Hematopoietic multipotent progenitor cell treated with erythropoietin and hydrocortisone succinate and interleukin-3 and kit ligand, for 4 days (in vitro differentiated cells): Measurements from ENCODE around the gene SLC25A34.

Source experiments
- DNase-seq: peaks from one replicate; pipeline ENCODE4 v3.0.0-alpha.2; 2015

Gene SLC25A34

DNA sequence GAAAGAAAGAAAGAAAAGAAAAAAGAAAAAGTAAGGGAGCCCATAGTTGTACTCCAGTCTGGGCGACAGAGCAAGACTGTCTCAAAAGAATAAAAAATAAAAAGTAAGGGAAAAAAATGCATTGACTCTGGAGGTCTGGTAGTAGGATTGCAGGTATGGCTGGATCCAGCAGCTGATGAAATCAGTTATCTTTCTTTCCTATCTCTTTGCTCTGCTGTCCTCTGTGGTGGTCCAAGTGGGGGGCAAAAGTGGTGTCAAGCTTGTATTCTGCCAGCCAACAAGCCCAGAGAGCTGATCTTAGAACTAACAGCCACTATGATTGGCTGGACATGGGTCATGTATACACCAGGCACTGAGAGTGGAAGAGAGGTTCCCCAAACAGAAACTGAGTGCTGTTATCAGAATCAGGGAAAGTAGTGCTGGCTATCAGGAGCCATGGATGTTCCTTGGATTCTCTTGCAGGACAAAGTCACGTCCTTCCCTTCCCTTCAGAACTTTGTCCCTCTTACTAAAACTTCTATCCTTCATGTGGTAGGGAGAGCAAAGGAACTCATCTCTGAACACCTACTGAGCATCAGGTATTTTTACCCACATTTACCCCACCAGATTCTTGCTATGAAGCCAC is 19.1 kb downstream of the SLC25A34 start:
- no peak for DNase-seq

DNA sequence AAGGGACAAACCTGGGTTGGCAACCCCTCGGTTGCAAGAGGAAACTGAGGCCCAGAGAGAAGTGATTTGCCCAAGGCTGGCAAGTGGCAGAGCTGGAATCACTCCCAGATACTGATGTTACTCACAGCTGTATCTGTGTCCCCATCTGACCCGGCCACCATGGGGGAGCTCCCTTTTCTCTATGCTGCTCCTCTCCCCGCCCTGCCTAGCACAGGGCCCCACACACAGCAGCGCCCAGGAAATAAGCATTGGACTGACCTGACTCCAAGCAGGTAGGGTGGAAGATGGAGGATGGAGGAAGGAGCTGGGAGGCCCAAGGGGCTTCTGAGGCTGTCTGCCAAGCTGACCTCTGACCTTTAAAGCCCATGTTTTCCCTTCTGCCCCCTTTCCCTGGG is 19.6 kb downstream of the SLC25A34 start:
- no peak for DNase-seq

DNA sequence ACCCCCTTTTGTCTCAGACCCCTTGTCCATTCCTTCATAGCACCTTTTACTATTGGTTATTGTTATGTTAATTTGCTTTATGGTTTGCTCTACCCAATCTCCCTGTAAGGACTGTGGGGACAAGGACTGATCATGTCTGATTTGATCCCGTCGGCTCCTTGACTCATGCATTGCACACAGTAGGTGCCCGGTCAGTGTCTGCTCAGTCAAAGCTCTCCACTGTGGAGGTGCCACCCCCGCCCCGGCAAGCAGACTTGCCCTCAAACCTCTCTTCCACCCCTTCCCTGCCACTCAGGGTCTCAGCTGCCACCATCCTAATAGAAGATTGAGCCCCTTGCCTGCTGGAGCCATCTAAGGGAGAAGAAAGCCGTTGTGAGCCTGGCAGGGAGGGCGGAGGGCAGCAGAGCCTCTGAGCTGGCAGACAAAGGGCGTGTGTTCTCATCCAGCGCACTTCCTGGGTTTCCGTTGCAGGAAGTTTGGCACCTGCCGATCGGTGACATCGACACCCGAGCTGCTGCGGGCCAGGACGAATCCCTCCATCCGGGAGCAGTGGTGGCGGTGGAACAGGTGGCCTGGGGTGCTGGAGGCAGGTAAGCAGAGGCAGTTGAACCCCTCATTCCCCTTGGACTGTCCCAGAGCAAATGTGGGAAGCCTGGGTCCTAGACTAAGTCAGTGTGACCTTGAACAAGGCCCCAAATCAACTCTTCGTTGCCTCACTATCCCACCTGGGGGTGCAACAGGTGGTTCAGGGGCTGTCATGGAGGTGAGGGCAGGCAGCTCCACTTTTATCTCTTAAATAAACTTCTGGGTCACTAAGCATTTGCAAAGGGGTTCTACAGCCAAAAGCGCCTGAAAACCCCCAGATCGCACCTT is 20.3 kb downstream of the SLC25A34 start:
- no peak for DNase-seq

DNA sequence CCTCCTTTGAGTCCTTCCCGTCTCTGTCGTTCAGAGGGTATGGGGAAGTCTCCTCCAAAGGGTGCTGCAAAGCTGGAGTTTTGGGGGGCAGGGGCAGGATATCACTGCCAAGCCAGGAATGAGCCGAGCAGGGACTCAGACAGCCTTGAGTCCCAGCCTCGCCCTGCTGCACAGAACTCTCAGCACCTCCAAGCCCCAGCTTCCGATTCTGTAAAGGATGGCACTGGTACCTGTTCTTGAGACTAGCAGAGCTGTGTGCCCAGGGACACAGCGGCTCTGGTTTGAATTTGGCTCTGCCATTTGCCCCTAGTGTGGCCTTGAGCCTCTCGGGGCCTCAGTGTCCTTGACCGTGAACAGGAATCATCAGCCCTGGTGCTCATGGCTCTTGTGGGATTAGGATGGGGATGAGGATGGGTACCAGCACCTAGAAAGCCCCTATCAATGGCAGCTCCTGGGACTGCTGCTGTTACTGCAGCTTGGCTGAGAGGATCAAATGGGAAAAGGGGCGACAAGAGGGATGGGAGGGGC is 21.0 kb downstream of the SLC25A34 start:
- DNase-seq, result no peak

DNA sequence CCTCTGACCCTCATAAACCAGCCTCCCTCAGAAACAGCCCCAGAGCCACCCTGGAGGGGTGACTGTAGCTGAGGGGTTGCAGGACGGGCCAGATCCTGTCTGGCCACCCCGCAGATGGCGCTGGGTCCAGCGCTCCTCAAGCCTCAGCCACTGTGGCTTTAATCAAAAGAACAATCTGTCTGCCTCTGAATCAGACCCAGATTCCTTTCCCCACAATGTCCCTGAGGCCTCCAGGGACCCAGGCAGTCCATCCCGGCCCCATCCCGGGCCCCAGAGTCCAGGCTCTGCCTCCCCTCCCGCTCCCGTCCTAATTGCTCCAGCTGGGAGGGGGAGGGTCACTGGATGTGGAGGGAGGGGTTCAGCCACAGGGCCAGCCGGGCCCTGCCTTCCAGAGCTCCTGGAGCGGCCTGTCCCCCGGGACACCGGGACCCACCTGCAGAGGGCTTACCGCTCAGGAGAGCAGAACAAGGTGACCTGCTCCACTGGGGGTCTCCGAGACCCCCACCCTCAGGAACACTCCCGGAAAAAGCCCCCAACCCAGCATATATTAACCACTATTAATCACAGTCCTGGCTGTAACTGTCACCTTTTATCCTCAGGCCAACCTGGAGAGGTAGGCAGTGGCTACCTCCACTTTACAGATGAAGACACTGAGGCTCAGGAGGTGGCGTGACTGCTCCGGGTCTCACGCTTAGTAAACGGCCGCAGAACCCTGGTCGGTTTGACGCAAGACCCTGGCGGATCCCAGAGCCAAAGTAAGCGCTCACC is 21.7 kb downstream of the SLC25A34 start:
- no peak for DNase-seq

DNA sequence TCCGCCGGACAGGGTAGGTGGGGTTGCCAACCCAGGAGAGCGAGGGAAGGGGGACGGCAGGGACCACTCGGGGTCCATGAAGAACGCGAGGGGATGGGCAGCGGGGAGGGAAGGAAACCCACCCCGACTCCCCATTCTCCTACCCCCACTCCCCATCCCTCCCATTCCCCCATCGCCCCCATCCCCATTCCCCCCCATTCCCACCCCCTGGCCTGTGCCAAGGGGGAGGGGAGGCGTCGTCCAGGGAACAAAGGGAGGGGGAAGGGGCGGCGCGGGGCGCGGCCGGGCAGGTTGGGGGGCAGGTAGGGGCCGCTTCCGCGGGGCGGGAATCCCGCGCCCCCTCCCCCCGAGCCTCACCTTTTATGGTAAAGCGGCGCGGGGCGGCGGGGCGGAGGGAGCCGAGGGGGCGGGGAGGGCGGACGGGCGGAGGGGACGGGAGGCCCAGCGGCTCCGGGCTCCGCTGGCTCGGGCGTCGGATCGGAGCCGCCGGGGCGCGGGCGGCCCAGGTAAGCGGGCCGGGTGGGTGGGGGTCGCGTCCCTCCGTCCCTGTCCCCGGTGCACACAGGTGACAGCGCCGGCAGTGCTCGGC is 22.4 kb downstream of the SLC25A34 start, which contains the start of gene FBLIM1:
FBLIM1 (plus strand) TSS at position 453 of the 589 bp plus-strand sequence. CDS start 6,189 bp downstream, outside the sequence.
- DNase-seq, result no peak

DNA sequence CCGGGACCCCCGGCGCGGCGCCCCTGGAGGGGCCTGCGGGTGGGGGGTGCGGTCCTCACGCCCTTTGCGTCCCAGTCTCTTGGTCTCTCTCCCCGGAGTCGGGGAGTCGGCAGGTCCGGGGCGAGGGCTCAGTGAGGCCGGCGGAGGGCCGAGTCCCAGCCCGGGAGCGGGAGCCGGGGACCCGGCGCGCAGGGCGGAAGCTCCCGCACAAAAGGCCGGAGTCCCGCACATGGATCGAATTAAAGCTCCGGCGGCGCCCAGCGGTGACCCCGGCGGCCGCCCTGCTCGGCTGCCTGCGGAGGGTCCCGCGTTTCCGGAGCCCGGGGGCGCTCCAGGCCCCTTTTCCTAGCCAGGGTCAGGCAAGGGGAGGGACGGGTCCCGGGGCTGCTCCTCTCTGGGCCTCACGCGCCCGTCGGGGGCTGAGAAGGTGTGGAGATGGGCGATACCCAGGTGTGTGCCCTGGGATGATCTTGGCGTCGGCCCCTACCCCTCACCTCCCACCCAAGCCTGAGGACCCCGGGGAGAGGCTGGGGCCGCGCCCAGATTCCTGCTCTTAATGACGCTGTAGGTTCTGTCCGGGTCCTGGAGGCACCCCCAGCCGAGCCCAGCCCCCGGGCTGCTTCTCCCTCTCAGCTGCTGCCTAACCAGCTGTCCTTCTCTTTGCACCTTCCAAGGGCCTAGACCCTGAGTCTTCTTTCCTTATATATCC is 23.0 kb downstream of the SLC25A34 start:
- DNase-seq, result no peak

DNA sequence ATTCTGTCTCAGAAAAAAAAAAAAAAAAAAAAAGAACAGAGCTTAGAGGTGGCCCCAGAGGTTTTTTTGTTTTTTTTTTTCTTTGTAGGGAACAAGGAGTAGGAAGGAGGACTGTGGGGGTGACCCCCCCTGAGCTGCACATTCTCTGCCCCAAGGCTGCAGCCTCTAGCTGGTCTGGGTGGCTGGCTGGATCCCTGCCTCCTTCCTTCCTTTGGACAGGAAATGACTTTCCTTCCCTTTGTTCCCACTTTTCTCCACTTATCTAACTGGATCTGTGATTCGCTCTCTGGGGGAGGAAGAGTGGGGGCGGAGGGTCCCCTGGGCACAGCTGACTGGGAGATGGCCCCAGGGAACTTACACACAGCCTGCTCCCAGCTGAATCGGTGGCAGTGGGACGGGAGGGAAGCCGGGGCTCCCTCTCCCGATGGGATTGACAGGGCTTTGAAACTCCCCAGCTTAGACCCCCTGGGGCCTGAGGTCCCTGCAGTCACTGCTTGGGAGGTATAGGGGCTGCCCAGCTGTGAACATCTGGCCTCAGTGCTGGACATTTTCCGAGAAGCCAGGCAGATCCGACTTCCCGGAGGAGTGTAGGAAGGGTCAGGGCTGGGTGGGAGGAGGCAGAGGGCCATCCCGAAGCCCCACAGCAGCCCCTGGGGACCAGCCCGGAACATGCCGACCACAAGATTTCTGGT is 24.6 kb downstream of the SLC25A34 start:
- DNase-seq, result no peak

DNA sequence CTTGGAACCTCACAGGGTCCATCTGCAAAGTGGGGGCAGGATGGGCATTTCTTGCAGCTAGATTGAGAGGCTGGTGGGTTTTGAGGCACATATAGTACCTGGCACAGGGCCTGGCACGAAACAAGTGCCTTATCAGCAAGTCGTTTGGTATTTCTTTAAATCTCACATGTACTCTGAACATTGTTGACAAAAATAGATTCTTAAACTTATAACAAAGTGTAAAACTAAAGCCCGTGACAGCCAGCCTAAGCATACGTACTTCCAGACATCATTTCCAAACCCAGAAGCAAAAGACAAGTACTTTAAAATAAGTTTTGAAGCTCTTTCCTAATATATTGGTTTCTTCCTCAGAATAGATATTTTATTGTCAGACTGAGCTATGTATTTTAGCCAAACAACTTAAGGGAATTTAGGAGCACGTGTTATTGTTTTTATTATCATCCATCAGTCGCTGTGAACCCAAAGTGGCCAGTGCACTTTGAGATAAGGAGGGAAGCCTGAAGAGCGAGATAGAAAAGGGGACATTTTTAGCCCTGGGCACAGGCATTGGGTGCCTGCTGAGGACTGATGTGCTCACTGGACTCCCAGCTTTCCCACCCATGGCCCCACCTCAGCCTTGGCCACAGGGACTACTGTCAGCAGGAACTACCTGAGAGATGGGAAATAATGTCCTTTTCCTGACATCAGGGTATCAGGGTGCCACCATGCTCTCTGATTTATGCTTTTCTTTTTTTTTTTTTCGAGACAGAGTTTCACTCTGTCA is 25.5 kb downstream of the SLC25A34 start:
- peak; percentile 63 for DNase-seq

DNA sequence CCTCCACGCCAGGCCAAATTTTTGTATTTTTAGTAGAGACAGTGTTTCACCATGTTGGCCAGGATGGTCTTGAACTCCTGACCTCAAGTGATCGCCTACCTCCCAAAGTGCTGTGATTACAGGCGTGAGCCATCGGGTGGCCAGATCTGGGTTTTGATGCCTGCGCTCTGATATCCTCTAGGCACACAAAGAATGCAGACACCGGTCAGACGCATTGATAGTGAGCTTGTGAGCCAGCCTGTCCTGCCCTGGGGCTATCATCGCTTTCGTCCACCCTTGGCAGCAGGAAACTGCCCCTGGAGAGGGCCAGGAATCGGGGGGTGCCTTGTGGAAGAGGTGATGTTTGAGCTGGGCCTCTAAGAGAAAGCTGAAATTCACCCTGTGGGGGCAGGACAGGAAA is 26.5 kb downstream of the SLC25A34 start:
- DNase-seq, result no peak

DNA sequence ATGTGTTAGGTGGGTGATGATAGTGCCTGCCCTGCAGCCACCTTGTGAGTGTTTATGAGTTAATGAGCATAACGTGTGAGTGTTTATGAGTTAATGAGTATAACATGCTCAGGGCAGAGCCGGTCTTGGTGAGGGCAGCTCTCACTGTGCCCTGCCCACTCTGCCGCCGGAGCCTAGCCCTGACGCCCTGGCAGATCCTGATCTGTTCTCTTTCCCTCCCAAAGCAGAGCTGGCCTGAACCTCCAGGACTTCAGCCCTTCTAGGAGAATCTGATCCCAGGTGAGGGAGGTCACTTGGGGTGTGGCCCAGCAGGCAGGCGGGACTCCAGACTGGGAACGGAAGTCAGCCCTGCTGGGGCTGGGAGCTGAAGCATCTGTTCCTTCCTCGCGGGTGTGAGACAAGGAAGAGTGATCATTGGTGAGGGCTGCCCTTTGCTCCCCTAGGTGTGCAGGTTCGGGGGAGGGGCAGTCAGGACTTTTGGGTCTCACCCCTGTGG is 28.3 kb downstream of the SLC25A34 start:
- no peak for DNase-seq

DNA sequence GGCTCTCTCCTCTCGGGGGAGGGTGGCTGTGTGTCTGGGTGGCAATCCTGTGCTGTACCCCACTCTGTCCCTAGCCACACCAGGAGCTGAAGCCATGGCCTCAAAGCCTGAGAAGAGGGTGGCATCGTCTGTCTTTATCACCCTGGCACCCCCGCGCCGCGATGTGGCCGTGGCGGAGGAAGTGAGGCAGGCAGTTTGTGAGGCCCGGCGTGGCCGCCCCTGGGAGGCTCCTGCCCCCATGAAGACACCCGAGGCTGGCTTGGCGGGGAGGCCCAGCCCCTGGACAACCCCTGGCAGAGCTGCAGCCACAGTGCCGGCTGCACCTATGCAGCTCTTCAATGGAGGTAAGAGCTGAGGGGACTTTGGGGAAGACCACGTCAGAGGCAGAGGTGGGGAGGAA is 28.8 kb downstream of the SLC25A34 start:
- DNase-seq, result no peak

DNA sequence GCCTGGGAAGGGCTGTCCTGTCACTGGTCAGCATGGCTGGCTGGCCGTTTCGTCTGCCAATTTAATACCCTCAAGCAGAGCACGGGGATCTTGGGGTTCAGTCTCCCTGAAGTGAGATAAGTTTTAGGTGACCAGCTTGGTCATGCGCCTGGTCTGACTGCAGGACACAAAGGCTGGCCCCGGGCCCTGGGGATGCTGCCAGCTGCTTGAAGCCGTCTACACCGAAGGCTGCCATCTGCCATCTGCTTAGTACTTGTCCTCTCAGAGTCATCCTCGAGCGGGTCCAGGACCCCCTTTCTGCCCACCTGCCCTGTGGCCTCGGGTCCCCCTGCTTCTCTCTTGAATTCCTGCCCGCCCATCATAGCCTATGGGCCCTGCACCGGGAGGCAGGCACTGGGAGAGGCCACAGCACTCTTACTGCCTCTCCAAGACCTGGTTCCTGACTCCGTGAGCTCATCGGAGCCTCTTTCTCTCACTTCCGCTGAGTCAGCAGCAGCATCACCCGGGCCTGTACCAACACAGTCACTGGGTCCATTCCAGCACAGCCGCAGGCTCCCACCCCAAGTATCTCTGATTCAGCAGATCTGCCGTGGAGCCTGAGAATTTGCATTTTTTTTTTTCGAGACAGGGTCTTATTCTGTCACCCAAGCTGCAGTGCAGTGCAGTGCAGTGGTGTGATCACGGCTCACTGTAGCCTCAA is 29.6 kb downstream of the SLC25A34 start:
- DNase-seq, result no peak

DNA sequence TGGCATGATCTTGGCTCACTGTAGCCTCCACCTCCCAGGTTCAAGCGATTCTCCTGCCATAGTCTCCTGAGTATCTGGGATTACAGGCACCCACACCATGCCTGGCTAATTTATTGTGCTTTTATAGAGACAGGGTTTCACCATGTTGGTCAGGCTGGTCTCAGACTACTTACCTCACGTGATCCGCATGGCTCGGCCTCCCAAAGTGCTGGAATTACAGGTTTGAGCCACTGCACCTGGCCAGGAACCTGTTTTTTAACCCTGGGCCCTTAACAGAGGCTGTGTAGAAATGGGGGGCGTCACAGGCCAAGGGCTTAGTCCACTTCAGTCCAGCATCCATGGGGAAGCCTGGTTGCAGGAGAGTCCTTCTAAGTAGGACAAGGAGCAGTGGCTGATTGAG is 31.9 kb downstream of the SLC25A34 start:
- no peak for DNase-seq

DNA sequence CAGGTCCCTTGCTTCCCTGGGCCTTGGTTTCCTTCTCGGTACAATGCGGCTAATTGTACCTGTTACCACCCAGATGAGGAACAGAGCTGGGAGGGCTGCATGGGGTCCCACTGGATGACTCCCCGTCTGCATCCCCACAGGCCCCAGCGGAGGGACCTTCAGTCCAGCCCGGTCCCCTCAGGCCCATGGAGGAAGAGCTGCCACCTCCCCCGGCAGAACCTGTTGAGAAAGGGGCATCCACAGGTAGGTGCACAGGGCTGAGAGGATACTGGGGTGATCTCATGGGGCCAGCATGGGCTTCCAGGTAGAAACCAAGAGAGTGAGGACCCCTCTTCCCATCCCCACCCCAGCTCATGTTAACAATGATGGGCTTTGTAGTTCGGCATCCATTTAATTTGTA is 32.3 kb downstream of the SLC25A34 start:
- no peak for DNase-seq

DNA sequence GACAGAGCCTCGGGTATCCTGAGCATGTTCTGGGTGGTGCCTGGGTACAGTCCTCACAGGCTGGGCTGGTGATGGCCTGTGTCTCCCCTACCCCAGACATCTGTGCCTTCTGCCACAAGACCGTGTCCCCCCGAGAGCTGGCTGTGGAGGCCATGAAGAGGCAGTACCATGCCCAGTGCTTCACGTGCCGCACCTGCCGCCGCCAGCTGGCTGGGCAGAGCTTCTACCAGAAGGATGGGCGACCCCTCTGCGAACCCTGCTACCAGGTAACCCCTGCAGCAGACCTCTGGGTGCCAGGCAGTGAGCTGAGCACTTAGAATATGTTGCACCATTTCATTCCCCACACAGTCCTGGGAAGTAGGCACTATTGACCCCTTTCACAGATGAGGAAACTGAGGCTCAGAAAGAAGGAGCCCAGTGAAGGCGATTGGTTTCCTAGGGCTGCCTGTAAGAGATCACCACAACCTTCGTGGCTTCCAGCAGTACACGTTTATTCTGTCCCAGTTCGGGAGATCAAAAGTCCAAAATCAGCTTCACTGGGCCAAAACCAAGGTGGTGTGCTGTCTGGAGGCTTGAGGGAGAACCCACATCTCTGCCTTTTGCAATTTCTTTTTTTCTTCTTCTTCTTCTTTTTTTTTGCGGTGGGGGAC is 34.4 kb downstream of the SLC25A34 start:
- no peak for DNase-seq

DNA sequence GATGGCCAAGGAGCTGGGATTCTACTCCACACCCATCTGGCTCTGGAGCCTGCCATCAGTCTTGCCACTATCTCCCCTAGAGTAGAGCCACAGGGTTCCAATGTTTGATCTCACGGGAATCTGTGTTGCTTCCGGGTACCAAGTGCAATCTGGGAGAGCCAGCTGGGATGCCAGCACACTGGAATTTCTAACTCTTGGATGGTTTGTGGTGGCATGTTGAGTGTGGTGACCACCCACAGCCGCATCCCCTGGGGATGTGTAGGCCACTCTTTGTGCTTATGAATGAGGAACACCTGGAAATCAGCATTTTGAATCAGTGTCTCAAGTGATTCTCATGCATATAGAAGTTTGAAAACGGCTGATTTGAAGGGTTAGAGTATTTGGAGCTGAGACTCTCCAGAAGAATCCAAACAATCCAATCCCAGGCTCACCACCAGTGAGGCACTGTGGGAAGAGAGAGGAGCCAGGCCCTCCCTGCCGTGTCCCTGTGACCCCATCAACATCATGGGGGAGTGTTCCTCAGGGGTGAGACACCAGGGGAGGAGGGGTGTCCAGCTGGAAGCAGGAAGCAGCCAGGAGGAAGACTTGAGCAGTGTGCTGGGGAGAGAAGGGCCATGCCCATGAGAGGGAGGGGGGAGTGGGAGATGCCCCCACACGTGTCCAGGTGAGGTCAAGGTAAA is 35.9 kb downstream of the SLC25A34 start:
- DNase-seq, result no peak

DNA sequence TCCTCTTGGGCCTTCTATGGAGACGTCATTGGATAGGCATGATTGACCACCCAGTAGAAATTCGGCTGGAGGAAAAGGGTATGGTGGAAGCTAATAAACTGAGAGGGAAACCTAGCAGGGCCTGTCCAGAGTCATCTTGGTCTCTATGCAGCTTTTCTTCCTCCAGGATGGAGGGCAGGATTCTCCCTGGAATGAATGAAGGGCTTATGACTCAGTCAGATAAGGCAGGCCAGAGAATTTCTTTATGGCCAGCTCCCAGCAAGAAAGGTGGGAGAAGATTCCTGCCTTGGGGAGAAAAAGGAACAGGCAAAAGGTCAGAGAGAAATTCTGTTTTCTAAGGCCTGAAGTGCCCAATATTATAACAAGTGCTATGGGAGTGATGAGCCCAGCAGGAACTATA is 39.6 kb downstream of the SLC25A34 start:
- no peak for DNase-seq
